GM12878 (cell line): ENCODE measurements around the gene DIMT1. TPM values are rescaled to one million over a fixed set of nuclear protein-coding genes. Genes with fewer than 3 reads are reported as not detected.

Experiments used
- CBFB ChIP-seq: IDR thresholded peaks from 2 replicates; pipeline ENCODE4 v1.6.1; 2016; ENCODE audit warnings: antibody characterized with exemption, low read depth
- CHD1 ChIP-seq: IDR thresholded peaks from 2 replicates; pipeline ENCODE4 v1.6.1; 2012; ENCODE audit warnings: low read depth, low read length, improper control_type of control experiment
- ETV6 ChIP-seq, 2 experiments: fragments of 450-650 bp in 1 of 2; IDR thresholded peaks in 1 of 2; conservative IDR thresholded peaks in 1 of 2; 2 replicates each; pipeline ENCODE4 v1.6.1; 2014; ENCODE audit warnings: antibody characterized with exemption in 1 of 2, borderline replicate concordance in 1 of 2, low read depth in 1 of 2, mild to moderate bottlenecking in 1 of 2, moderate library complexity in 1 of 2
- EZH2 ChIP-seq: IDR thresholded peaks from 2 replicates; pipeline ENCODE4 v1.6.1; 2012; ENCODE audit warnings: low read depth, mild to moderate bottlenecking, control low read depth, inconsistent platforms, low read length, borderline replicate concordance; ENCODE audit not compliant: control insufficient read depth
- HDAC2 ChIP-seq: fragments of 200-600 bp; sonication (generic); IDR thresholded peaks from 2 replicates; pipeline ENCODE4 v1.6.1; 2017
- JUNB ChIP-seq: IDR thresholded peaks from 2 replicates; pipeline ENCODE4 v1.6.1; 2016; ENCODE audit warnings: antibody characterized with exemption, mild to moderate bottlenecking
- MEF2B ChIP-seq: fragments of 450-650 bp; IDR thresholded peaks from 2 replicates; pipeline ENCODE4 v1.6.1; 2018; ENCODE audit warnings: mild to moderate bottlenecking, moderate library complexity; ENCODE audit not compliant: partially characterized antibody, poor library complexity, severe bottlenecking
- polyA plus RNA-seq, 11 experiments: library from polyadenylated mRNA; depleted of rRNA in 4 of 11; unstranded in 6 of 11; stranded (reverse) in 5 of 11; fragments of >200 nt; fragmentation: Nextera tagmentation in 4 of 11; fragmentation: Illumina TruSeq in 1 of 11; extraction: Ambion mirVana in 4 of 11; extraction: Trizol in 1 of 11; gene quantifications; 1 replicate in 1 of 11; 2 replicates in 10 of 11; pipeline versions ENCODE4 v1.2.1 to v1.2.3, GENCODE V29; 2011 to 2016; ENCODE audit warnings: inconsistent platforms in 2 of 11, missing spikeins in 2 of 11, low read depth in 1 of 11
- total RNA-seq, 4 experiments: library from RNA; depleted of rRNA in 3 of 4; stranded (reverse); fragments of >200 nt in 3 of 4; fragmentation: Illumina TruSeq in 1 of 4; extraction: Trizol in 1 of 4; gene quantifications; 2 replicates each; pipeline versions ENCODE4 v1.2.1 to v1.2.3, GENCODE V29; 2013 to 2021
- TF ChIP-seq, protein P1 (sequence below): fragments of 450-650 bp; IDR thresholded peaks from 2 replicates; pipeline ENCODE4 v1.6.1; 2016; ENCODE audit warnings: mild to moderate bottlenecking, moderate library complexity, borderline replicate concordance
- TF ChIP-seq, protein P2 (sequence below): IDR thresholded peaks from 2 replicates; pipeline ENCODE4 v1.6.1; 2011; ENCODE audit warnings: low read depth, mild to moderate bottlenecking, low read length, moderate library complexity, borderline replicate concordance; ENCODE audit errors: extremely low read depth
- TF ChIP-seq, protein P3 (sequence below): fragments of 450-650 bp; IDR thresholded peaks from 2 replicates; pipeline ENCODE4 v1.6.1; 2018; ENCODE audit warnings: borderline replicate concordance, mild to moderate bottlenecking; ENCODE audit not compliant: partially characterized antibody
- TF ChIP-seq, protein P4 (sequence below): IDR thresholded peaks from 2 replicates; pipeline ENCODE4 v1.6.1; 2012; ENCODE audit warnings: low read length, inconsistent platforms

The DIMT1 gene
- total and polyA plus RNA-seq, 10 of the 15 experiments (the other 5 are each of a cell fraction or from before 2014, with no cell fraction given): 19.0 to 66.2 (median 31.6) TPM

DNA sequence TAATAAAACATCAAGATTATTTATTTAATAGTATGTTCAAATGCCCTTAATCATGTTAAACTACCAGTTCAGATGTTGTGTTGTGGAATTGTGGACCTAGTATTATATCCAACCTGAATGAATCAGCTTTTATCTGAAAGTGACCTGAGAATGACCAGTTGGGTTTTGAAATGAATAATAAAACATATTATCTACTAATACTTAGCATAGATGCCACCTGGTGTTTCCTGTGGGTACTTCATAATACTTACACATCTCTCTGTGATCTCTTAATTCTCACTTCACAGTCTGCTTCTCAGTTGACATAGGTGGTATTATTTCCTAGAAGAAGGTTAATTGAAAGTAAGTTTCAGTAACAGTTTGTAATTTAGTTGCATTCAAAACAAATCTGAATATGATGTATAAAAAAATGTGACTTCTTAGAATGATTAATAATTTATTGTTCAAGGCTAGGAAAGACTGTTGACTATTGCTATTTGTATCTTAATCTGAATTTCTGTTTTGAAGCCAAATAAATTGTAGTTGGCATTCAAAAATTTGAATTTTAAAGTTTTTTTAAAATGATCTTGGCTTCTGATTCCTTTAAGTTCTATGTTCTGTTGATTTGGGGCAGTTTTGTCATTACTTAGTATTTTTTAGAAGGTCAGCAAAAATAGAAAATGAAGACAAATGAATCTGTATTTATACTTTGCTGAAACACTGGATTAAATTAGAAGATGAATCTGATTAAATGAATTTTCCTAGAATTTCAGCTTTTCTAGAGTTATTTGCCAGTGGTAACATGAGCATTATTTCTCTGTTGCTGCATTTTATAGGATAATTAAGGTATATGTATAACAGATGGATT lies 49.5 kb downstream of the DIMT1 start (continued):
- TF ChIP-seq, protein P1, sequence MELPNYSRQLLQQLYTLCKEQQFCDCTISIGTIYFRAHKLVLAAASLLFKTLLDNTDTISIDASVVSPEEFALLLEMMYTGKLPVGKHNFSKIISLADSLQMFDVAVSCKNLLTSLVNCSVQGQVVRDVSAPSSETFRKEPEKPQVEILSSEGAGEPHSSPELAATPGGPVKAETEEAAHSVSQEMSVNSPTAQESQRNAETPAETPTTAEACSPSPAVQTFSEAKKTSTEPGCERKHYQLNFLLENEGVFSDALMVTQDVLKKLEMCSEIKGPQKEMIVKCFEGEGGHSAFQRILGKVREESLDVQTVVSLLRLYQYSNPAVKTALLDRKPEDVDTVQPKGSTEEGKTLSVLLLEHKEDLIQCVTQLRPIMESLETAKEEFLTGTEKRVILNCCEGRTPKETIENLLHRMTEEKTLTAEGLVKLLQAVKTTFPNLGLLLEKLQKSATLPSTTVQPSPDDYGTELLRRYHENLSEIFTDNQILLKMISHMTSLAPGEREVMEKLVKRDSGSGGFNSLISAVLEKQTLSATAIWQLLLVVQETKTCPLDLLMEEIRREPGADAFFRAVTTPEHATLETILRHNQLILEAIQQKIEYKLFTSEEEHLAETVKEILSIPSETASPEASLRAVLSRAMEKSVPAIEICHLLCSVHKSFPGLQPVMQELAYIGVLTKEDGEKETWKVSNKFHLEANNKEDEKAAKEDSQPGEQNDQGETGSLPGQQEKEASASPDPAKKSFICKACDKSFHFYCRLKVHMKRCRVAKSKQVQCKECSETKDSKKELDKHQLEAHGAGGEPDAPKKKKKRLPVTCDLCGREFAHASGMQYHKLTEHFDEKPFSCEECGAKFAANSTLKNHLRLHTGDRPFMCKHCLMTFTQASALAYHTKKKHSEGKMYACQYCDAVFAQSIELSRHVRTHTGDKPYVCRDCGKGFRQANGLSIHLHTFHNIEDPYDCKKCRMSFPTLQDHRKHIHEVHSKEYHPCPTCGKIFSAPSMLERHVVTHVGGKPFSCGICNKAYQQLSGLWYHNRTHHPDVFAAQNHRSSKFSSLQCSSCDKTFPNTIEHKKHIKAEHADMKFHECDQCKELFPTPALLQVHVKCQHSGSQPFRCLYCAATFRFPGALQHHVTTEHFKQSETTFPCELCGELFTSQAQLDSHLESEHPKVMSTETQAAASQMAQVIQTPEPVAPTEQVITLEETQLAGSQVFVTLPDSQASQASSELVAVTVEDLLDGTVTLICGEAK: no peak
- TF ChIP-seq JUNB (peak; percentile 80), CHD1 (no peak), CBFB (no peak), MEF2B (no peak), ETV6 (conservative IDR thresholded peaks at IDR 0.05 in 1 of 2, IDR thresholded peaks at IDR 0.05 in 1 of 2; ENCODE audit: borderline replicate concordance in 1 of 2, low read depth in 1 of 2) (no peak), HDAC2 (no peak), EZH2 (no peak)
- TF ChIP-seq, protein P2, sequence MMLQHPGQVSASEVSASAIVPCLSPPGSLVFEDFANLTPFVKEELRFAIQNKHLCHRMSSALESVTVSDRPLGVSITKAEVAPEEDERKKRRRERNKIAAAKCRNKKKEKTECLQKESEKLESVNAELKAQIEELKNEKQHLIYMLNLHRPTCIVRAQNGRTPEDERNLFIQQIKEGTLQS: no peak
- TF ChIP-seq, protein P3, sequence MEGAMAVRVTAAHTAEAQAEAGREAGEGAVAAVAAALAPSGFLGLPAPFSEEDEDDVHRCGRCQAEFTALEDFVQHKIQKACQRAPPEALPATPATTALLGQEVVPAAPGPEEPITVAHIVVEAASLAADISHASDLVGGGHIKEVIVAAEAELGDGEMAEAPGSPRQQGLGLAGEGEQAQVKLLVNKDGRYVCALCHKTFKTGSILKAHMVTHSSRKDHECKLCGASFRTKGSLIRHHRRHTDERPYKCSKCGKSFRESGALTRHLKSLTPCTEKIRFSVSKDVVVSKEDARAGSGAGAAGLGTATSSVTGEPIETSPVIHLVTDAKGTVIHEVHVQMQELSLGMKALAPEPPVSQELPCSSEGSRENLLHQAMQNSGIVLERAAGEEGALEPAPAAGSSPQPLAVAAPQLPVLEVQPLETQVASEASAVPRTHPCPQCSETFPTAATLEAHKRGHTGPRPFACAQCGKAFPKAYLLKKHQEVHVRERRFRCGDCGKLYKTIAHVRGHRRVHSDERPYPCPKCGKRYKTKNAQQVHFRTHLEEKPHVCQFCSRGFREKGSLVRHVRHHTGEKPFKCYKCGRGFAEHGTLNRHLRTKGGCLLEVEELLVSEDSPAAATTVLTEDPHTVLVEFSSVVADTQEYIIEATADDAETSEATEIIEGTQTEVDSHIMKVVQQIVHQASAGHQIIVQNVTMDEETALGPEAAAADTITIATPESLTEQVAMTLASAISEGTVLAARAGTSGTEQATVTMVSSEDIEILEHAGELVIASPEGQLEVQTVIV: no peak
- TF ChIP-seq, protein P4, sequence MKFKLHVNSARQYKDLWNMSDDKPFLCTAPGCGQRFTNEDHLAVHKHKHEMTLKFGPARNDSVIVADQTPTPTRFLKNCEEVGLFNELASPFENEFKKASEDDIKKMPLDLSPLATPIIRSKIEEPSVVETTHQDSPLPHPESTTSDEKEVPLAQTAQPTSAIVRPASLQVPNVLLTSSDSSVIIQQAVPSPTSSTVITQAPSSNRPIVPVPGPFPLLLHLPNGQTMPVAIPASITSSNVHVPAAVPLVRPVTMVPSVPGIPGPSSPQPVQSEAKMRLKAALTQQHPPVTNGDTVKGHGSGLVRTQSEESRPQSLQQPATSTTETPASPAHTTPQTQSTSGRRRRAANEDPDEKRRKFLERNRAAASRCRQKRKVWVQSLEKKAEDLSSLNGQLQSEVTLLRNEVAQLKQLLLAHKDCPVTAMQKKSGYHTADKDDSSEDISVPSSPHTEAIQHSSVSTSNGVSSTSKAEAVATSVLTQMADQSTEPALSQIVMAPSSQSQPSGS: no peak; the same call in 1 of the 2 replicates
- TF ChIP-seq, all 136 proteins: peak for 11
